Lung (tissue), 12 donors: ENCODE results near the gene SLC6A12. TPM values are rescaled to one million over a fixed set of nuclear protein-coding genes. Genes with fewer than 3 reads are reported as not detected.

Experiments used
- ATAC-seq: fragments of 200-7000 bp; cut with Tn5 transposase; one replicate; pipeline ENCODE4 v1.9.1; 2020; ENCODE audit warnings: moderate number of reproducible peaks; ENCODE audit not compliant: insufficient read depth, low FRiP score
- DNase-seq, 3 donors: peaks; one replicate each; pipeline ENCODE4 v3.0.0-alpha.2; 2013 to 2017
- H3K27ac ChIP-seq, 2 donors: one replicate each; pipeline ENCODE4 v1.5.1; 2013; ENCODE audit warnings: mild to moderate bottlenecking in 2 of 2, moderate library complexity in 2 of 2, control low read depth in 1 of 2, inconsistent platforms in 1 of 2, low read depth in 1 of 2, low read length in 1 of 2
- H3K27me3 ChIP-seq, 3 donors: one replicate each; pipeline ENCODE4 v1.5.1; 2013; ENCODE audit warnings: low read length in 2 of 3; ENCODE audit not compliant: control insufficient read depth in 3 of 3, insufficient read depth in 3 of 3
- H3K36me3 ChIP-seq, 4 donors: one replicate each; pipeline ENCODE4 v1.5.1; 2013; ENCODE audit warnings: low read length in 4 of 4, mild to moderate bottlenecking in 1 of 4, moderate library complexity in 1 of 4; ENCODE audit not compliant: control insufficient read depth in 4 of 4, insufficient read depth in 4 of 4
- H3K4me1 ChIP-seq, 5 donors: one replicate each; pipeline ENCODE4 v1.5.1; 2013; ENCODE audit warnings: low read length in 5 of 5, mild to moderate bottlenecking in 2 of 5, moderate library complexity in 1 of 5; ENCODE audit not compliant: control insufficient read depth in 5 of 5, insufficient read depth in 5 of 5
- H3K4me3 ChIP-seq: one replicate; pipeline ENCODE4 v1.5.1; 2013; ENCODE audit warnings: mild to moderate bottlenecking, control low read depth, moderate library complexity
- H3K9ac ChIP-seq, 2 donors: one replicate each; pipeline ENCODE4 v1.5.1; 2013; ENCODE audit warnings: low read length in 2 of 2, control low read depth in 1 of 2; ENCODE audit not compliant: insufficient read depth in 1 of 2
- H3K9me3 ChIP-seq, 4 donors: one replicate each; pipeline ENCODE4 v1.5.1; 2013; ENCODE audit warnings: low read length in 3 of 4, mild to moderate bottlenecking in 1 of 4, moderate library complexity in 1 of 4; ENCODE audit not compliant: control insufficient read depth in 4 of 4, insufficient read depth in 3 of 4
- CTCF ChIP-seq: IDR thresholded peaks from 2 replicates; pipeline ENCODE4 v1.5.1; 2012; ENCODE audit warnings: mild to moderate bottlenecking; ENCODE audit errors: control extremely low read depth, extremely low read depth
- WGBS, 2 donors: extraction: QIAGEN DNeasy Blood & Tissue Kit; methylation state at CpG; one replicate each; pipeline ENCODE4 v1.1.7; 2013; 5-methylcytosine and 5-hydroxymethylcytosine counted together
- polyA plus RNA-seq, 2 donors: library from polyadenylated mRNA; stranded (reverse); fragments of 200-250 nt; gene quantifications; one replicate each; pipeline ENCODE4 v1.2.1, GENCODE V29; 2013
- total RNA-seq, 2 donors: library from RNA; depleted of rRNA in 1 of 2; stranded (reverse); fragments of >200 nt in 1 of 2; gene quantifications; one replicate each; pipeline ENCODE4 v1.2.1, GENCODE V29; 2014 to 2021
- donor health status: control.
- donor health status: control.
- donor health status: Bipolar disorder and iron deficiency.
- donor health status: healthy.
- donor health status: DM: yes; HTN: yes; CAD: no.

SLC6A12 gene
- total and polyA plus RNA-seq, 4 donors = 1.7 to 4.5 (median 3.1) TPM

- H3K27me3 ChIP-seq = no peaks in the 10 kb centered on the region
- H3K9me3 ChIP-seq = no peaks in the 10 kb centered on the region
- H3K9ac ChIP-seq = no peak overlapping the region
- no peaks in the 10 kb centered on the region for H3K36me3 ChIP-seq
- no peak overlapping the region for H3K27ac ChIP-seq
- ATAC-seq (no peak), DNase-seq (no peak)
- 81 to 85% methylated on average over 3 of the region's 3 CpGs for WGBS, 2 donors
- no peak for TF ChIP-seq CTCF
- H3K4me3 ChIP-seq = no peak overlapping the region
- peaks cover 0 to 10% (median 0%) of the 10 kb centered on the region in 5 donors for H3K4me1 ChIP-seq
Observed at GRCh38 chr12:228846-229200, 14.9 kb upstream of the SLC6A12 start.

GRCh38 chr12:227923-228845 lies 14.2 kb upstream of the SLC6A12 start:
- WGBS, 2 donors = 83 to 87% methylated on average over 18 of the region's 18 CpGs
- Histone ChIP-seq H3K4me1 (peaks cover 0 to 5% (median 0%) of the 10 kb centered on the region in 5 donors), H3K4me3 (no peak overlapping the region), H3K27me3 (no peaks in the 10 kb centered on the region), H3K9me3 (no peaks in the 10 kb centered on the region), H3K36me3 (no peaks in the 10 kb centered on the region), H3K9ac (no peak overlapping the region), H3K27ac (no peak overlapping the region)
- no peak for ATAC-seq
- TF ChIP-seq CTCF = no peak
- DNase-seq = no peak

GRCh38 chr12:227286-227915 lies 13.4 kb upstream of the SLC6A12 start:
- Histone ChIP-seq H3K4me1 (no peaks in the 10 kb centered on the region), H3K9me3 (no peaks in the 10 kb centered on the region), H3K9ac (no peak overlapping the region), H3K27me3 (no peaks in the 10 kb centered on the region), H3K27ac (no peak overlapping the region), H3K4me3 (no peak overlapping the region), H3K36me3 (no peaks in the 10 kb centered on the region)
- no peak for TF ChIP-seq CTCF
- no peak for DNase-seq
- ATAC-seq = no peak
- WGBS, 2 donors = 90 to 91% methylated on average over 7 of the region's 7 CpGs
